PC-3 (cell line): Measurements from ENCODE around the gene MAP1LC3A. TPM values are rescaled to one million over a fixed set of nuclear protein-coding genes. Genes with fewer than 3 reads are reported as not detected.

Source experiments
- ATAC-seq: fragments of 200-7000 bp; cut with Tn5 transposase; 2 replicates; pipeline ENCODE4 v1.9.1; 2020; ENCODE audit warnings: mild to moderate bottlenecking, moderate library complexity
- BruUV-seq: library from RNA; stranded (reverse); fragments of 400-500 nt; replicated peaks from 2 replicates; lab custom pipeline; 2021; lab: Mats Ljungman, UMichigan
- CTCF ChIA-PET: fragments of 300-600 bp; sonication (Branson Sonifier 250); formaldehyde crosslinking; loops from one replicate; lab custom pipeline; 2022; ENCODE audit warnings: antibody characterized with exemption; lab: Charles Lee
- POLR2A ChIA-PET: fragments of 300-600 bp; sonication (Branson Sonifier 250); formaldehyde crosslinking; loops from one replicate; lab custom pipeline; 2022; ENCODE audit warnings: antibody characterized with exemption; ENCODE audit not compliant: unreplicated experiment; lab: Charles Lee
- DNase-seq: peaks from one replicate; pipeline ENCODE4 v3.0.0-alpha.2; 2015
- H2AFZ ChIP-seq: fragments of 300-600 bp; sonication (generic); 2 replicates; pipeline ENCODE4 v1.6.0; 2016; ENCODE audit warnings: antibody characterized with exemption, low read length
- H3F3A ChIP-seq: fragments of 300-600 bp; sonication (generic); one replicate; pipeline ENCODE4 v1.6.0; 2017; ENCODE audit warnings: antibody characterized with exemption, low read length, control low read depth, mild to moderate bottlenecking; ENCODE audit not compliant: unreplicated experiment
- H3K27ac ChIP-seq: fragments of 300-600 bp; sonication (generic); 2 replicates; pipeline ENCODE4 v1.5.1; 2016; ENCODE audit warnings: mild to moderate bottlenecking, low read length
- H3K27me3 ChIP-seq: fragments of 300-600 bp; sonication (generic); 2 replicates; pipeline ENCODE4 v1.6.1; 2016; ENCODE audit warnings: low read length, mixed read lengths
- H3K36me3 ChIP-seq: fragments of 300-600 bp; sonication (generic); 2 replicates; pipeline ENCODE4 v1.6.1; 2016; ENCODE audit warnings: low read depth, mixed run types, low read length, mixed read lengths
- H3K4me1 ChIP-seq: fragments of 300-600 bp; sonication (generic); 2 replicates; pipeline ENCODE4 v1.5.1; 2016; ENCODE audit warnings: low read length; ENCODE audit not compliant: insufficient read depth
- H3K4me2 ChIP-seq: fragments of 300-600 bp; sonication (generic); 2 replicates; pipeline ENCODE4 v1.6.0; 2016; ENCODE audit warnings: low read length
- H3K4me3 ChIP-seq: fragments of 300-600 bp; sonication (generic); 2 replicates; pipeline ENCODE4 v1.5.1; 2016; ENCODE audit warnings: mild to moderate bottlenecking, low read length, mixed read lengths
- H3K79me2 ChIP-seq: fragments of 300-600 bp; sonication (generic); 2 replicates; pipeline ENCODE4 v1.6.1; 2017; ENCODE audit warnings: low read length, mixed read lengths
- H3K9ac ChIP-seq: fragments of 300-600 bp; sonication (generic); 2 replicates; pipeline ENCODE4 v1.6.0; 2016; ENCODE audit warnings: mild to moderate bottlenecking, low read length
- H3K9me2 ChIP-seq: fragments of 300-600 bp; sonication (generic); replicated peaks from 2 replicates; pipeline ENCODE4 v1.6.1; 2016; ENCODE audit warnings: mixed run types, low read length, mixed read lengths
- H3K9me3 ChIP-seq: fragments of 300-600 bp; sonication (generic); 2 replicates; pipeline ENCODE4 v1.6.1; 2016; ENCODE audit warnings: low read length, mixed read lengths
- H4K20me1 ChIP-seq: fragments of 300-600 bp; sonication (generic); 2 replicates; pipeline ENCODE4 v1.6.1; 2016; ENCODE audit warnings: low read length, mixed read lengths
- CTCF ChIP-seq: fragments of 300-600 bp; sonication (generic); conservative IDR thresholded peaks from 2 replicates; pipeline ENCODE4 v1.5.1; 2017; ENCODE audit warnings: antibody characterized with exemption, low read depth, mild to moderate bottlenecking, low read length
- EZH2 ChIP-seq: fragments of 300-600 bp; sonication (generic); IDR thresholded peaks from one replicate; pipeline ENCODE4 v1.6.1; 2017; ENCODE audit warnings: antibody characterized with exemption, mild to moderate bottlenecking, low read length; ENCODE audit not compliant: unreplicated experiment
- EZH2phosphoT487 ChIP-seq: fragments of 300-600 bp; sonication (generic); IDR thresholded peaks from 2 replicates; pipeline ENCODE4 v1.6.1; 2018; ENCODE audit warnings: mild to moderate bottlenecking, antibody characterized with exemption, low read length, borderline replicate concordance
- intact Hi-C: fragments of 100-400 bp; cut with micrococcal nuclease; formaldehyde crosslinking; loops from 2 replicates; pipeline ENCODE4 v1.9.0; 2023
- total RNA-seq: library from RNA; depleted of rRNA; stranded (reverse); fragments of >200 nt; gene quantifications from 2 replicates; pipeline ENCODE4 v1.2.3, GENCODE V29; 2014

The MAP1LC3A gene
- total RNA-seq, 1 experiment from 2014 or later, result 0.22 TPM

- H3K9me2 ChIP-seq, result no peaks in the 10 kb centered on the region
- no peaks in the 10 kb centered on the region for H3F3A ChIP-seq
- intact Hi-C loops, result no loop called here
- peak overlapping the region; percentile 94 for H3K4me2 ChIP-seq
- H2AFZ ChIP-seq, result peak overlapping the region; percentile 83
- H3K4me1 ChIP-seq, result peaks cover 16% of the 10 kb centered on the region
- ChIA-PET CTCF (interaction anchor here (0.7 to 2.4 kb wide), 2 partner anchors 100 to 202 kb away, joined by 3 to 12 read pairs; no protein-coding TSS in a partner anchor), POLR2A (interaction anchor here (0.5 to 2.5 kb wide), 5 partner anchors 10 to 419 kb away, joined by 3 to 26 read pairs (median 3); no protein-coding TSS in a partner anchor)
- peak overlapping the region; percentile 73 for H3K27ac ChIP-seq
- H4K20me1 ChIP-seq, result 0 out of 2 replicates have a peak, but pooled peaks cover 6% of the 10 kb centered on the region
- peaks cover 34% of the 10 kb centered on the region for H3K79me2 ChIP-seq
- peaks cover 7% of the 10 kb centered on the region; the same call in 1 of the 2 replicates for H3K36me3 ChIP-seq
- peak overlapping the region; percentile 84 for H3K4me3 ChIP-seq
- DNase-seq (no peak), ATAC-seq (peak; percentile 5)
- peak overlapping the region; percentile 91; the same call in 1 of the 2 replicates for H3K9ac ChIP-seq
- H3K9me3 ChIP-seq, result no peaks in the 10 kb centered on the region
- no peaks in the 10 kb centered on the region for H3K27me3 ChIP-seq
- no TSS peak for BruUV-seq
- no peak for TF ChIP-seq CTCF
- TF ChIP-seq EZH2, result no peak
- TF ChIP-seq EZH2phosphoT487, result no peak
Observed at GRCh38 chr20:34514897-34515483, 43.5 kb upstream of the MAP1LC3A start.

- Histone ChIP-seq H3K4me3 (peak overlapping the region; percentile 84), H3K9me2 (no peaks in the 10 kb centered on the region), H3K79me2 (peaks cover 41% of the 10 kb centered on the region), H4K20me1 (0 out of 2 replicates have a peak, but pooled peaks cover 6% of the 10 kb centered on the region), H3K4me1 (peaks cover 16% of the 10 kb centered on the region), H3K4me2 (peak overlapping the region; percentile 94), H2AFZ (peak overlapping the region; percentile 83), H3K27me3 (no peaks in the 10 kb centered on the region), H3K36me3 (peaks cover 5% of the 10 kb centered on the region; the same call in 1 of the 2 replicates), H3F3A (no peaks in the 10 kb centered on the region), H3K27ac (peak overlapping the region; percentile 73), H3K9ac (peak overlapping the region; percentile 91), H3K9me3 (no peaks in the 10 kb centered on the region)
- TSS peak; percentile 84 for BruUV-seq
- ATAC-seq (peak; percentile 80), DNase-seq (peak; percentile 78)
- ChIA-PET CTCF (interaction anchor here (0.5 to 2.4 kb wide), 3 partner anchors 101 to 203 kb away, joined by 3 to 12 read pairs (median 4); no protein-coding TSS in a partner anchor), POLR2A (interaction anchor here (0.5 to 2.5 kb wide), 6 partner anchors 10 to 188 kb away, joined by 3 to 26 read pairs (median 5); partner anchors contain the start of genes ITCH and TP53INP2)
- intact Hi-C loops, result loop anchor here (1.0 to 2.0 kb wide), 2 partner anchors 11 to 213 kb away; partner anchors contain the start of gene AHCY
- no peak for TF ChIP-seq EZH2
- TF ChIP-seq EZH2phosphoT487, result no peak
- no peak for TF ChIP-seq CTCF
Observed at GRCh38 chr20:34515484-34516246, 42.9 kb upstream of the MAP1LC3A start.
